ENCODE results near the gene THEM4.
"Not testable (repeated sequence)": the region's sequence is repeated elsewhere in the genome, so short reads cannot be mapped to it uniquely, and the experiment has no call there.

THEM4 gene

DNA sequence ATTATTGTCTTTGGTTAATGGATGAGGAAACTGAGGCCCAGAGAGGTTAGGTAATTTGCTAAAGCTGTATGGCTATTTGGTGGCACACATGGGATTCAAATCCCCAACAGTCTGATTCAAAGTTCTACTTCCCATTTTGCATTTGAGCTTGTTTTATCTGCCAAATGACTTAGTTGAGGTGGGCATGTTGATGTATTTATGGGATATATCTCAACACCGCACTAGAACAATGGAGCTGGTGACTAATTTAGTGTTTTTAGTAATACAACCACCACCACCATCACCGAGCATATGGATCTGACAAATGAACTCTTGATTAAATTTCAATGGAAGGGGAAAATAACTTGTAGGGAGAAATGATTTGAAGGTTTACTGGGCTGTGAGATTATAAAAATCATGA, 26.8 kb downstream of the THEM4 start:
- in situ Hi-C loops (cut with MboI; ENCODE audit: low pct_unique_long_range_greater_than_20kb, low sequenced_read_pairs, unreplicated experiment): loop anchor here (10.0 kb wide), 1 partner anchor 122 kb away; no protein-coding TSS in a partner anchor
- TF ChIP-seq, protein P1, sequence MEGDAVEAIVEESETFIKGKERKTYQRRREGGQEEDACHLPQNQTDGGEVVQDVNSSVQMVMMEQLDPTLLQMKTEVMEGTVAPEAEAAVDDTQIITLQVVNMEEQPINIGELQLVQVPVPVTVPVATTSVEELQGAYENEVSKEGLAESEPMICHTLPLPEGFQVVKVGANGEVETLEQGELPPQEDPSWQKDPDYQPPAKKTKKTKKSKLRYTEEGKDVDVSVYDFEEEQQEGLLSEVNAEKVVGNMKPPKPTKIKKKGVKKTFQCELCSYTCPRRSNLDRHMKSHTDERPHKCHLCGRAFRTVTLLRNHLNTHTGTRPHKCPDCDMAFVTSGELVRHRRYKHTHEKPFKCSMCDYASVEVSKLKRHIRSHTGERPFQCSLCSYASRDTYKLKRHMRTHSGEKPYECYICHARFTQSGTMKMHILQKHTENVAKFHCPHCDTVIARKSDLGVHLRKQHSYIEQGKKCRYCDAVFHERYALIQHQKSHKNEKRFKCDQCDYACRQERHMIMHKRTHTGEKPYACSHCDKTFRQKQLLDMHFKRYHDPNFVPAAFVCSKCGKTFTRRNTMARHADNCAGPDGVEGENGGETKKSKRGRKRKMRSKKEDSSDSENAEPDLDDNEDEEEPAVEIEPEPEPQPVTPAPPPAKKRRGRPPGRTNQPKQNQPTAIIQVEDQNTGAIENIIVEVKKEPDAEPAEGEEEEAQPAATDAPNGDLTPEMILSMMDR (IDR thresholded peaks at IDR 0.05; ENCODE audit: extremely low read depth, insufficient read depth, missing control alignments): no peak
- DNase-seq (ENCODE audit: low spot score): no peak

DNA sequence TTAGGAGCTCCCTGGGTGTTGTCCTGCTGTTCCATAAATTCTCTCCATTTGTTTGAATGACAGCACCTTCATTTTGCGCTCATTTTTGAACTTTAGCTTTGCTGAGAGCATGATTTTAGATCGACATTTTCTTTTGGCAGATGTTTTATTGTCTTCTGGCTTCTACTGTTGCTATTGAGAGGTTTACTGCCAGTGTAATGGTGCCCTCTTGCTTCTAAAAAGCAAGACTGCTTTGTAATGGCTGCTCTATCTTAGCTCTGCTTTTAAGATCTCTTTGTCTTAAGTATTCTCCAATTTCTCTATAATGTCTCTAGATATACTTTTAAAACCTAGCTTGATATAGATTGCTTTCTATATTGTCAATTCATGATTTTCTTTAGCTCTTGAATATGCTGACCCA, 27.8 kb downstream of the THEM4 start:
- TF ChIP-seq, protein P1 (IDR thresholded peaks at IDR 0.05; ENCODE audit: extremely low read depth, insufficient read depth, missing control alignments): no peak
- DNase-seq (ENCODE audit: low spot score): no peak
- in situ Hi-C loops (cut with MboI; ENCODE audit: low pct_unique_long_range_greater_than_20kb, low sequenced_read_pairs, unreplicated experiment): loop anchor here (10.0 kb wide), 1 partner anchor 123 kb away; no protein-coding TSS in a partner anchor

DNA sequence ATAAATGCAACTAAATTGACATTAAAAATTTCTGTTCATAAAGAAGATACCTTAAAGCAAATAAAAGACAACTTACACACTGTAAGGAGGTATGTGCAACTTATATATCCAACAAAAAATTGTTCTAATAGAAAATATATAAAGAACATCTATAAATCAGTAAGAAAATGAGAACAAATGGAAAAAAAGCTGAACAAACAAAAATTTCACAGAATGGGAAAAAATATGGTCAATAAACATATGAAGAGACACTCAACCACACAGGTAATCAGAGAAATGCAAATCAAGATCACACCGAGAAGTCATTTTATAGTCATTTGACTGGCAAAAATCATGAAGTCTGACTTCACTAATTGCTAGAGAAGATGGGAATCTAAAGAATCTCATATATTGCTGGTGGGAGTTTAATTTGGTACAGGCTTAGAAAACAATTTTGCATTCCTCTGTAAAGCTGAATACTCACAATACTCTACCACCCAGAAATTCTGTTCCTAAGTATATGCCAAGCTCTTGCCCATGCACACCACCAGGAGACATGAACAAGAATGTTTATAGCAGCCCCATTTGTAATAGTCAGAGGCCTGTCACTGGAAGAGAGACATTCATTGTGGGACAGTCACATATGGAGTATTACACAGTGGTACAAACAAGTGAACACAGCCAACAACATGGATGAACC, 33.8 kb downstream of the THEM4 start:
- no peak for DNase-seq (ENCODE audit: low spot score)
- in situ Hi-C loops (cut with MboI; ENCODE audit: low pct_unique_long_range_greater_than_20kb, low sequenced_read_pairs, unreplicated experiment): no loop called here
- TF ChIP-seq, protein P1 (IDR thresholded peaks at IDR 0.05; ENCODE audit: extremely low read depth, insufficient read depth, missing control alignments): no peak

DNA sequence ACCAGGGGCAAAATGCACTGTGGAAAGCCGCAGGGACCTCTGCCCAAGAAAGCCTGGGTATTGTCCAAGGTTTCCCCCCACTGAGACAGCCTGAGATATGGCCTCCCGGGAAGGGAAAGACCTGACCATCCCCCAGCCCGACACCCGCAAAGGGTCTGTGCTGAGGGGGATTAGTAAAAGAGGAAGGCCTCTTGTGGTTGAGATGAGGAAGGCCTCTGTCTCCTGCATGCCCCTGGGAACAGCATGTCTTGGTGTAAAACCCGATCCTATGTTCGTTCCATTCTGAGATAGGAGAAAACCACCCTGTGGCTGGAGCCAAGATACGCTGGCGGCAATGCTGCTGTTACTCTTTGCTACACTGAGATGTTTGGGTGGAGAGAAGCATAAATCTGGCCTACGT, 36.5 kb downstream of the THEM4 start:
- in situ Hi-C loops (cut with MboI; ENCODE audit: low pct_unique_long_range_greater_than_20kb, low sequenced_read_pairs, unreplicated experiment); DNase-seq (ENCODE audit: low spot score): not testable (repeated sequence)

DNA sequence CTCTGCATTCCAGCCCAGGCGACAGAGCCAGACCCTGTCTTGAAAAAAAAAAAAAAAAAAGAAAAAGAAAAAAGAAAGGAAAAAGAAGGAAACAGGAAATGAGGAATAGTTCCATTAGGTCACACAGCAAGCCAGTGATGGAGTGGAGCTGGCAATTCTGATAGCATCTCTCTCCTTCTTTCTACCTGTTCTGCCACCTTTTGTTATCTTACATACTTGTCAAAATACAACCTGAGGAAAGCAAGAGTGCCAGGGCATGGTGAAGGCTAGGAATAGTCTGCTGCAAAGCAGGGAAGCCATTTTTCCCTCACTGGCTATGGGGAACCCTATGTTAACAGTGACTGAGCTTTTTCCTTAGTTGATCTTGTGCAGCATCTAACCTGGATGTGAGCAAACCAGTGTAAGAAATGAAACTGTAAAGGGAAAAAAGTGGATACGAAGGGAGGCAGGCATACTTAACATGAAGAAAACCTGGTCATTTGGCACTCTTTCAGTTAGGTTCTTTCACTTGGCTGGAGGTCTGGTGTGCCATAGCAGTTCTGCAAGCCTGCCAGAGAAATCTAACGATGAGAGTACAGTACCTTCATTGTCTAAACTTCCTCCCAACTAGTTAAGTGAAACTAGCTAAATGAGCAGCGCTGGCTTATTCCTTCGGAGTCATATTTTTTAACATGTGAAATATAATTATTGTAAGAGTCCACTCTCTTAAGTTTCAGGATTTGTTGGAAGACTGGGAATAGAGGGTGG, 37.9 kb downstream of the THEM4 start:
- no peak for DNase-seq (ENCODE audit: low spot score)
- in situ Hi-C loops (cut with MboI; ENCODE audit: low pct_unique_long_range_greater_than_20kb, low sequenced_read_pairs, unreplicated experiment): no loop called here
- TF ChIP-seq, protein P1 (IDR thresholded peaks at IDR 0.05; ENCODE audit: extremely low read depth, insufficient read depth, missing control alignments): no peak

DNA sequence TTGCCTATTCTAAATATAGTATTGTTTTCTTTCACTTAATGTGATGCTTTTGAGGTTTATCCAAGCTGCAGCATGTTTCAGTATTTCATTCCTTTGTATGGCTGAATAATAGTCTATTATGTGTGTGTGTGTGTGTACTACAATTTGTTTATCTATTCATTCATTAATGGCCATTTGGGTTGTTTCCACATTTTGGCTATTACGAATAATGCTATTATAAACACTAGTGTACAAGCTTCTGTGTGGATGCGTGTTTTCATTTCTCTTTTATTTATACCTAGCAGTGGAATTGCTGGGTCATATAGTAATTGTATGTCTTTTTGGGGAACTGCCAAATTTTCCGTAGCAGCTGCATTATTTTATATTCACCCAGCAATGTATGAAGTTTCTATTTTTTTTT, 40.8 kb downstream of the THEM4 start:
- TF ChIP-seq, protein P1 (IDR thresholded peaks at IDR 0.05; ENCODE audit: extremely low read depth, insufficient read depth, missing control alignments): no peak
- no peak for DNase-seq (ENCODE audit: low spot score)
- in situ Hi-C loops (cut with MboI; ENCODE audit: low pct_unique_long_range_greater_than_20kb, low sequenced_read_pairs, unreplicated experiment): no loop called here

DNA sequence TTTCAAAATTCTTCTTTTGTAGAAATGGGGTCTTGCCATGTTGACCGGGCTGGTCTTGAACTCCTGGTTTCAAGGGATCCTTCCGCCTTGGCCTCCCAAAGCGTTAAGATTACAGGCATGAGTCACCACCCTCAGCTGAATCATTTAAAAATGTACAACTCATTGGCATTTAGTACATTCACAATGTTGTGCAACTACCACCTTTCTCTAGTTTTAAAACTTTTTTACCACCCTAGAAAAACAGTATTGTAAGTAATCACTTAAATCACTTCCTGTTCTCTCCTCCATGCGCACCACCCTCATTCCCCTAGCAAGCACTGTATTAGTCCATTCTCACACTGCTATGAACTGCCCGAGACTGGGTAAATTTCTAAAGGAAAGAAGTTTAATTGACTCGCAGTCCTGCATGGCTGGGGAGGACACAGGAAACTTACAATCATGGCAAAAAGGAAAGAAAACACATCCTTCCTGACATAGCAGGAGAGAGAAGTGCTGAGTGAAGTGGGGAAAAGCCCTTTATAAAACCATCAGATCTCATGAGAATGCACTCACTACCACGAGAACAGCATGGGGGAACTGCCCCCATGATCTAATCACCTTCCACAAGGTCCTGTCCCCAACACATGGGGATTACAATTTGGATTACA, 41.4 kb downstream of the THEM4 start:
- no peak for DNase-seq (ENCODE audit: low spot score)
- in situ Hi-C loops (cut with MboI; ENCODE audit: low pct_unique_long_range_greater_than_20kb, low sequenced_read_pairs, unreplicated experiment): no loop called here
- TF ChIP-seq, protein P1 (IDR thresholded peaks at IDR 0.05; ENCODE audit: extremely low read depth, insufficient read depth, missing control alignments): no peak
